Amniotic epithelial cell (primary cell): ENCODE measurements around the gene PDXK.
A peak's percentile ranks its signal among the peaks of the same experiment; 100 is the strongest.

Experiments
- DNase-seq: peaks from one replicate; pipeline ENCODE4 v3.0.0-alpha.2; 2010; ENCODE audit warnings: low read depth

The PDXK gene

GRCh38 chr21:43805275-43805800 lies 86.4 kb downstream of the PDXK start:
- DNase-seq = no peak

GRCh38 chr21:43806017-43806710 lies 87.2 kb downstream of the PDXK start:
- no peak for DNase-seq

- no peak for DNase-seq
These were observed 89.4 kb downstream of the PDXK start for GRCh38 chr21:43808367-43808766.

- no peak for DNase-seq
These were observed 89.9 kb downstream of the PDXK start for GRCh38 chr21:43808832-43809251.

GRCh38 chr21:43809346-43809799 lies 90.4 kb downstream of the PDXK start:
- DNase-seq = no peak

GRCh38 chr21:43809853-43810504 lies 91.0 kb downstream of the PDXK start:
- no peak for DNase-seq

- peak; percentile 41 for DNase-seq
These were observed 91.8 kb downstream of the PDXK start for GRCh38 chr21:43810505-43811261.

- no peak for DNase-seq
These were observed 92.6 kb downstream of the PDXK start for GRCh38 chr21:43811262-43812105.
